Umbilical cord (tissue), 2 donors: ENCODE results near the gene CHD3. TPM values are rescaled to one million over a fixed set of nuclear protein-coding genes. Genes with fewer than 3 reads are reported as not detected.
A peak's percentile ranks its signal among the peaks of the same experiment; 100 is the strongest.
"Not testable (repeated sequence)": the region's sequence is repeated elsewhere in the genome, so short reads cannot be mapped to it uniquely, and the experiment has no call there.

Experiments used
- DNase-seq: peaks from one replicate; pipeline ENCODE4 v3.0.0-alpha.2; 2015; ENCODE audit warnings: low spot score
- total RNA-seq: library from RNA; depleted of rRNA; stranded (reverse); fragments of >200 nt; gene quantifications from one replicate; pipeline ENCODE4 v1.2.3, GENCODE V29; 2014; ENCODE audit warnings: low replicate concordance; ENCODE audit not compliant: insufficient read depth

Gene CHD3
- total RNA-seq, 1 donor from 2014 or later, result 88.6 TPM

- no peak for DNase-seq
Measured at GRCh38 chr17:7849751-7850504, 38.7 kb upstream of the CHD3 start.

- no peak for DNase-seq
Measured at GRCh38 chr17:7850701-7851437, 37.7 kb upstream of the CHD3 start.

- DNase-seq, result peak; percentile 90
Measured at GRCh38 chr17:7851438-7852261, 36.9 kb upstream of the CHD3 start.

- DNase-seq, result no peak
Measured at GRCh38 chr17:7852262-7852670, 36.3 kb upstream of the CHD3 start.

GRCh38 chr17:7852919-7853690 is 35.5 kb upstream of the CHD3 start:
- DNase-seq, result no peak

GRCh38 chr17:7853691-7854038 is 34.9 kb upstream of the CHD3 start:
- DNase-seq, result peak; percentile 1

- no peak for DNase-seq
Measured at GRCh38 chr17:7854078-7854777, 34.4 kb upstream of the CHD3 start.

GRCh38 chr17:7854851-7855659 is 33.5 kb upstream of the CHD3 start, which contains the start of gene TMEM88:
TMEM88 (plus strand) TSS chr17:7855066; CDS start chr17:7855075, 9 bp downstream.
- DNase-seq, result peak; percentile 57

- DNase-seq, result no peak
Measured at GRCh38 chr17:7855660-7856010, 33.0 kb upstream of the CHD3 start.

GRCh38 chr17:7856011-7856810 is 32.4 kb upstream of the CHD3 start:
- DNase-seq, result peak; percentile 70

GRCh38 chr17:7856811-7857712 is 31.5 kb upstream of the CHD3 start, which contains the start of gene NAA38:
NAA38 (minus strand) TSS chr17:7857559; CDS start chr17:7857463, 96 bp downstream.
- DNase-seq, result peak; percentile 100

GRCh38 chr17:7857713-7858521 is 30.7 kb upstream of the CHD3 start, which contains the start of gene CYB5D1:
CYB5D1 (plus strand) TSS chr17:7858003; CDS start chr17:7858135, 132 bp downstream.
- peak; percentile 97 for DNase-seq

GRCh38 chr17:7858522-7858810 is 30.1 kb upstream of the CHD3 start:
- DNase-seq, result no peak

- DNase-seq, result no peak
Measured at GRCh38 chr17:7859028-7859427, 29.6 kb upstream of the CHD3 start.

- peak; percentile 66 for DNase-seq
Measured at GRCh38 chr17:7862692-7863437, 25.7 kb upstream of the CHD3 start.

- not testable (repeated sequence) for DNase-seq
Measured at GRCh38 chr17:7864384-7864783, 24.2 kb upstream of the CHD3 start.
